Neural cell (in vitro differentiated cells): ENCODE data around the gene SPINK9. TPM values are rescaled to one million over a fixed set of nuclear protein-coding genes. Genes with fewer than 3 reads are reported as not detected.

ENCODE experiments used
- H2AFZ ChIP-seq: fragments of 200-600, 300-800 bp; sonication (generic), shearing (Covaris generic); 2 replicates; pipeline ENCODE4 v1.6.0; 2014; ENCODE audit warnings: low read depth, mild to moderate bottlenecking, antibody characterized with exemption, low read length, moderate library complexity
- H3F3A ChIP-seq: fragments of 200-600 bp; shearing (Covaris generic); 2 replicates; pipeline ENCODE4 v1.6.1; 2016; ENCODE audit warnings: mild to moderate bottlenecking, moderate library complexity, mixed read lengths, antibody characterized with exemption, low read length; ENCODE audit not compliant: insufficient read depth, poor library complexity, severe bottlenecking
- H3K27ac ChIP-seq: fragments of 200-600, 300-800 bp; sonication (generic), shearing (Covaris generic); 2 replicates; pipeline ENCODE4 v1.5.1; 2014; ENCODE audit warnings: mild to moderate bottlenecking, low read length, moderate library complexity
- H3K27me3 ChIP-seq: fragments of 300-800, 200-600 bp; sonication (generic), shearing (Covaris generic); 2 replicates; pipeline ENCODE4 v1.6.0; 2014; ENCODE audit warnings: mild to moderate bottlenecking, low read depth, low read length, moderate library complexity; ENCODE audit not compliant: insufficient read depth
- H3K36me3 ChIP-seq: fragments of 300-800, 200-600 bp; sonication (generic), shearing (Covaris generic); 2 replicates; pipeline ENCODE4 v1.5.1; 2014; ENCODE audit warnings: mild to moderate bottlenecking, antibody characterized with exemption, low read length, moderate library complexity; ENCODE audit not compliant: insufficient read depth
- H3K4me2 ChIP-seq: fragments of 300-800, 200-600 bp; sonication (generic), shearing (Covaris generic); 2 replicates; pipeline ENCODE4 v1.6.0; 2014; ENCODE audit warnings: mild to moderate bottlenecking, low read length
- H3K4me3 ChIP-seq: fragments of 300-800, 200-600 bp; sonication (generic), shearing (Covaris generic); 2 replicates; pipeline ENCODE4 v1.5.1; 2014; ENCODE audit warnings: mild to moderate bottlenecking, low read length, moderate library complexity
- H3K79me2 ChIP-seq: fragments of 200-600 bp; shearing (Covaris generic); replicated peaks from 2 replicates; pipeline ENCODE4 v1.6.0; 2014; ENCODE audit warnings: mild to moderate bottlenecking, low read length, moderate library complexity; ENCODE audit not compliant: insufficient read depth
- H3K9ac ChIP-seq: fragments of 300-800, 200-600 bp; sonication (generic), shearing (Covaris generic); 2 replicates; pipeline ENCODE4 v1.6.1; 2016; ENCODE audit warnings: mild to moderate bottlenecking, low read length, mixed read lengths
- H3K9me2 ChIP-seq: fragments of 200-600 bp; shearing (Covaris generic); 2 replicates; pipeline ENCODE4 v1.6.1; 2016; ENCODE audit warnings: mild to moderate bottlenecking, low read length, mixed read lengths; ENCODE audit not compliant: insufficient read depth
- H3K9me3 ChIP-seq: fragments of 200-600, 300-800 bp; sonication (generic), shearing (Covaris generic); 2 replicates; pipeline ENCODE4 v1.6.1; 2016; ENCODE audit warnings: mild to moderate bottlenecking, mixed run types, low read length, moderate library complexity, mixed read lengths
- H4K20me1 ChIP-seq: fragments of 200-600 bp; shearing (Covaris generic); 2 replicates; pipeline ENCODE4 v1.6.1; 2016; ENCODE audit warnings: mild to moderate bottlenecking, mixed run types; ENCODE audit not compliant: insufficient read depth
- EP300 ChIP-seq: fragments of 450-650 bp; conservative IDR thresholded peaks from 2 replicates; pipeline ENCODE4 v1.6.1; 2014; ENCODE audit warnings: antibody characterized with exemption, mild to moderate bottlenecking, moderate library complexity; ENCODE audit not compliant: poor library complexity, severe bottlenecking
- EZH2 ChIP-seq: fragments of 200-600, 300-800 bp; shearing (Covaris generic), sonication (generic); IDR thresholded peaks from 2 replicates; pipeline ENCODE4 v1.6.1; 2014; ENCODE audit warnings: antibody characterized with exemption, low read length, borderline replicate concordance, mild to moderate bottlenecking; ENCODE audit not compliant: insufficient read depth, poor library complexity, severe bottlenecking
- MXI1 ChIP-seq: fragments of 450-650 bp; conservative IDR thresholded peaks from 2 replicates; pipeline ENCODE4 v1.6.1; 2014; ENCODE audit warnings: antibody characterized with exemption, mild to moderate bottlenecking; ENCODE audit not compliant: poor library complexity, severe bottlenecking
- POLR2AphosphoS5 ChIP-seq: IDR thresholded peaks from 2 replicates; pipeline ENCODE4 v1.6.1; 2012
- RAD21 ChIP-seq: fragments of 450-650 bp; conservative IDR thresholded peaks from 2 replicates; pipeline ENCODE4 v1.6.1; 2014; ENCODE audit warnings: antibody characterized with exemption, mild to moderate bottlenecking, moderate library complexity
- REST ChIP-seq: IDR thresholded peaks from 2 replicates; pipeline ENCODE4 v1.6.1; 2012; ENCODE audit warnings: borderline replicate concordance
- SMC3 ChIP-seq: fragments of 450-650 bp; conservative IDR thresholded peaks from 2 replicates; pipeline ENCODE4 v1.6.1; 2014; ENCODE audit warnings: antibody characterized with exemption, mild to moderate bottlenecking, moderate library complexity; ENCODE audit not compliant: poor library complexity
- TAF1 ChIP-seq: IDR thresholded peaks from 2 replicates; pipeline ENCODE4 v1.6.1; 2012; ENCODE audit warnings: low read depth
- polyA plus RNA-seq: library from polyadenylated mRNA; depleted of rRNA; stranded (reverse); fragments of >200 nt; gene quantifications from 2 replicates; pipeline ENCODE4 v1.2.3, GENCODE V29; 2014
- TF ChIP-seq, protein P1 (sequence below): fragments of 450-650 bp; IDR thresholded peaks from 2 replicates; pipeline ENCODE4 v1.5.1; 2014; ENCODE audit warnings: antibody characterized with exemption, mild to moderate bottlenecking, moderate library complexity; ENCODE audit not compliant: poor library complexity, severe bottlenecking

SPINK9 gene
- polyA plus RNA-seq, 1 donor from 2014 or later, result not detected

DNA sequence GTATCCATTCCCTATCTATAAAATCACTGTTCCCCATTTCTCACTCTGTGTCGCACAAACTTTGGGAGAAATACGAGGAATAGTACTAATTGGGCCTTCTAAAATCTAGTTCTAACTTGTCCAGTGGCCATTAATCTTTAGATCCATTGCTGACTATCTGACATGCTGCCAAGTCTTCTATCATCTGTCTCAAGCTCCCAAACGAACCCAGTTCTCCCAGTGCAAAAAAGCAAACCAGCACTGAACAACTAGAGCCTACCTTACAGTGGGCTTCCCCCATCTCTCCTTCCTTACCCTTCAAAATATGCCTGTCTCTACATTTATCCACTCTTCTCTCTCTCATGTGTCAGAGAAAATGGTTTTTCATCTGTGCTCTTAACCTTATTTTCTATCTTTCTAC, 26.3 kb upstream of the SPINK9 start:
- TF ChIP-seq, protein P1, sequence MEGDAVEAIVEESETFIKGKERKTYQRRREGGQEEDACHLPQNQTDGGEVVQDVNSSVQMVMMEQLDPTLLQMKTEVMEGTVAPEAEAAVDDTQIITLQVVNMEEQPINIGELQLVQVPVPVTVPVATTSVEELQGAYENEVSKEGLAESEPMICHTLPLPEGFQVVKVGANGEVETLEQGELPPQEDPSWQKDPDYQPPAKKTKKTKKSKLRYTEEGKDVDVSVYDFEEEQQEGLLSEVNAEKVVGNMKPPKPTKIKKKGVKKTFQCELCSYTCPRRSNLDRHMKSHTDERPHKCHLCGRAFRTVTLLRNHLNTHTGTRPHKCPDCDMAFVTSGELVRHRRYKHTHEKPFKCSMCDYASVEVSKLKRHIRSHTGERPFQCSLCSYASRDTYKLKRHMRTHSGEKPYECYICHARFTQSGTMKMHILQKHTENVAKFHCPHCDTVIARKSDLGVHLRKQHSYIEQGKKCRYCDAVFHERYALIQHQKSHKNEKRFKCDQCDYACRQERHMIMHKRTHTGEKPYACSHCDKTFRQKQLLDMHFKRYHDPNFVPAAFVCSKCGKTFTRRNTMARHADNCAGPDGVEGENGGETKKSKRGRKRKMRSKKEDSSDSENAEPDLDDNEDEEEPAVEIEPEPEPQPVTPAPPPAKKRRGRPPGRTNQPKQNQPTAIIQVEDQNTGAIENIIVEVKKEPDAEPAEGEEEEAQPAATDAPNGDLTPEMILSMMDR, result no peak
- TF ChIP-seq POLR2AphosphoS5 (no peak), RAD21 (no peak), EP300 (no peak), REST (no peak), SMC3 (no peak), TAF1 (no peak), MXI1 (no peak), EZH2 (no peak)
- no peak overlapping the region for H3K4me3 ChIP-seq
- no peaks in the 10 kb centered on the region for H3K9me2 ChIP-seq
- no peaks in the 10 kb centered on the region for H3F3A ChIP-seq
- no peaks in the 10 kb centered on the region for H3K9me3 ChIP-seq
- no peak overlapping the region for H3K4me2 ChIP-seq
- no peak overlapping the region for H2AFZ ChIP-seq
- H3K27ac ChIP-seq, result no peak overlapping the region
- no peaks in the 10 kb centered on the region for H3K36me3 ChIP-seq
- no peaks in the 10 kb centered on the region for H3K27me3 ChIP-seq
- H3K9ac ChIP-seq, result no peak overlapping the region
- H3K79me2 ChIP-seq, result no peaks in the 10 kb centered on the region
- no peaks in the 10 kb centered on the region for H4K20me1 ChIP-seq

- Histone ChIP-seq H2AFZ (no peak overlapping the region), H3K9ac (no peak overlapping the region), H3F3A (no peaks in the 10 kb centered on the region), H3K9me3 (no peaks in the 10 kb centered on the region), H3K4me3 (no peak overlapping the region), H3K79me2 (no peaks in the 10 kb centered on the region), H3K27ac (no peak overlapping the region), H3K27me3 (no peaks in the 10 kb centered on the region), H3K4me2 (no peak overlapping the region), H3K9me2 (no peaks in the 10 kb centered on the region), H4K20me1 (no peaks in the 10 kb centered on the region), H3K36me3 (no peaks in the 10 kb centered on the region)
- TF ChIP-seq REST, result no peak
- TF ChIP-seq EZH2, result no peak
- TF ChIP-seq RAD21, result no peak
- TF ChIP-seq POLR2AphosphoS5, result no peak
- TF ChIP-seq, protein P1, result no peak
- no peak for TF ChIP-seq SMC3
- TF ChIP-seq EP300, result no peak
- TF ChIP-seq MXI1, result no peak
- TF ChIP-seq TAF1, result no peak
These were observed 25.6 kb upstream of the SPINK9 start for GRCh38 chr5:148309746-148310145.
